ENCODE data around the gene OR10C1.

The OR10C1 gene

GRCh38 chr6:29424575-29424974 is 14.5 kb upstream of the OR10C1 start:
- CTCF ChIA-PET: interaction anchor here (0.5 to 1.0 kb wide), 4 partner anchors 10 to 165 kb away, joined by 3 to 5 read pairs (median 3); partner anchors contain the start of gene OR12D1
- H3K4me3 ChIP-seq (ENCODE audit: low read depth, low read length): no peak overlapping the region
- TF ChIP-seq ZNF561 (tag by site-specific recombination; IDR thresholded peaks at IDR 0.05; ENCODE audit: borderline replicate concordance) (no peak), ZSCAN23 (tag by site-specific recombination; IDR thresholded peaks at IDR 0.05) (no peak), ZNF114 (tag by site-specific recombination; IDR thresholded peaks at IDR 0.05) (no peak), ZBTB17 (tag by site-specific recombination; IDR thresholded peaks at IDR 0.05) (no peak)
- TF ChIP-seq, protein P1, sequence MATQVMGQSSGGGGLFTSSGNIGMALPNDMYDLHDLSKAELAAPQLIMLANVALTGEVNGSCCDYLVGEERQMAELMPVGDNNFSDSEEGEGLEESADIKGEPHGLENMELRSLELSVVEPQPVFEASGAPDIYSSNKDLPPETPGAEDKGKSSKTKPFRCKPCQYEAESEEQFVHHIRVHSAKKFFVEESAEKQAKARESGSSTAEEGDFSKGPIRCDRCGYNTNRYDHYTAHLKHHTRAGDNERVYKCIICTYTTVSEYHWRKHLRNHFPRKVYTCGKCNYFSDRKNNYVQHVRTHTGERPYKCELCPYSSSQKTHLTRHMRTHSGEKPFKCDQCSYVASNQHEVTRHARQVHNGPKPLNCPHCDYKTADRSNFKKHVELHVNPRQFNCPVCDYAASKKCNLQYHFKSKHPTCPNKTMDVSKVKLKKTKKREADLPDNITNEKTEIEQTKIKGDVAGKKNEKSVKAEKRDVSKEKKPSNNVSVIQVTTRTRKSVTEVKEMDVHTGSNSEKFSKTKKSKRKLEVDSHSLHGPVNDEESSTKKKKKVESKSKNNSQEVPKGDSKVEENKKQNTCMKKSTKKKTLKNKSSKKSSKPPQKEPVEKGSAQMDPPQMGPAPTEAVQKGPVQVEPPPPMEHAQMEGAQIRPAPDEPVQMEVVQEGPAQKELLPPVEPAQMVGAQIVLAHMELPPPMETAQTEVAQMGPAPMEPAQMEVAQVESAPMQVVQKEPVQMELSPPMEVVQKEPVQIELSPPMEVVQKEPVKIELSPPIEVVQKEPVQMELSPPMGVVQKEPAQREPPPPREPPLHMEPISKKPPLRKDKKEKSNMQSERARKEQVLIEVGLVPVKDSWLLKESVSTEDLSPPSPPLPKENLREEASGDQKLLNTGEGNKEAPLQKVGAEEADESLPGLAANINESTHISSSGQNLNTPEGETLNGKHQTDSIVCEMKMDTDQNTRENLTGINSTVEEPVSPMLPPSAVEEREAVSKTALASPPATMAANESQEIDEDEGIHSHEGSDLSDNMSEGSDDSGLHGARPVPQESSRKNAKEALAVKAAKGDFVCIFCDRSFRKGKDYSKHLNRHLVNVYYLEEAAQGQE (tag by site-specific recombination; IDR thresholded peaks at IDR 0.05): no peak

DNA sequence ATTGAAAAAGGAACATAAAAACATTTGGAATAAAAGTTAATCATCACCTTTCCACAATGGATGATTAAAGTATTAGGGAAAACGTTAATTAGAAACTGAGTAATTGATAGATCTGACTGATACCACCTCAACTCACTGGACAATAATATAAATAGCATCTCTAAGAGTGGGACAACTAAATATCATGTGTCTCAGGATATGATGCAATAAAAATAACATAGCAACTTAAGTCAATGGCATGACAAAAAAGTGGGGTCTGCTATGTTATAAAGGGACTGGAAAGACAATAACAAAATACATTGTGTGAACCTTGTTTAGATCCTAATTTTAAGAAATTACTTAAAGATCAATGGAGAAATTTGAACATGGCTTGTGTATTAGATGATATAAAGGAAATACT is 14.0 kb upstream of the OR10C1 start:
- no peaks in the 10 kb centered on the region for H3K9me3 ChIP-seq (ENCODE audit: control insufficient read depth, insufficient read depth, low read depth, low read length)
- H3K4me1 ChIP-seq (ENCODE audit: control insufficient read depth, insufficient read depth, low read length): no peaks in the 10 kb centered on the region
- H3K4me3 ChIP-seq (ENCODE audit: low read depth, low read length): no peak overlapping the region
- CTCF ChIA-PET: interaction anchor here (0.6 to 1.0 kb wide), 4 partner anchors 10 to 588 kb away, joined by 3 read pairs; partner anchors contain the start of gene OR12D1
- POLR2A ChIA-PET: no interaction called here
- H3K36me3 ChIP-seq (ENCODE audit: control insufficient read depth in 2 of 2, insufficient read depth in 1 of 2, low read length in 2 of 2): no peaks in the 10 kb centered on the region
- H3K27ac ChIP-seq (ENCODE audit: extremely low read depth, low read depth, low read length): no peak overlapping the region
- TF ChIP-seq SP3 (tag by site-specific recombination; IDR thresholded peaks at IDR 0.05) (no peak), ZNF416 (tag by site-specific recombination; IDR thresholded peaks at IDR 0.05) (no peak), PRDM1 (tag by site-specific recombination; IDR thresholded peaks at IDR 0.05) (no peak)

More at GRCh38 chr6:29424575-29424974, 14.5 kb upstream of the OR10C1 start:
- Histone ChIP-seq H3K9me3 (ENCODE audit: control insufficient read depth, insufficient read depth, low read depth, low read length) (no peaks in the 10 kb centered on the region), H3K36me3 (ENCODE audit: control insufficient read depth in 2 of 2, insufficient read depth in 1 of 2, low read length in 2 of 2) (no peaks in the 10 kb centered on the region), H3K27ac (ENCODE audit: extremely low read depth, low read depth, low read length) (no peak overlapping the region), H3K4me1 (ENCODE audit: control insufficient read depth, insufficient read depth, low read length) (no peaks in the 10 kb centered on the region)
- POLR2A ChIA-PET: no interaction called here

- H3K4me1 ChIP-seq (ENCODE audit: control insufficient read depth, insufficient read depth, low read length): no peaks in the 10 kb centered on the region
- H3K4me3 ChIP-seq (ENCODE audit: low read depth, low read length): no peak overlapping the region
- no peak overlapping the region for H3K27ac ChIP-seq (ENCODE audit: extremely low read depth, low read depth, low read length)
- ChIA-PET CTCF (interaction anchor here (0.5 to 1.2 kb wide), 2 partner anchors 26 to 80 kb away, joined by 3 to 4 read pairs; no protein-coding TSS in a partner anchor), POLR2A (no interaction called here)
- no peaks in the 10 kb centered on the region for H3K9me3 ChIP-seq (ENCODE audit: control insufficient read depth, insufficient read depth, low read depth, low read length)
- H3K36me3 ChIP-seq (ENCODE audit: control insufficient read depth in 2 of 2, insufficient read depth in 1 of 2, low read length in 2 of 2): no peaks in the 10 kb centered on the region
- TF ChIP-seq ZNF670 (tag by site-specific recombination; IDR thresholded peaks at IDR 0.05; ENCODE audit: low read depth) (no peak), REPIN1 (tag by site-specific recombination; IDR thresholded peaks at IDR 0.05; ENCODE audit: low read depth) (no peak), CTCF (tag by site-specific recombination; IDR thresholded peaks at IDR 0.05) (no peak), KLF16 (tag by site-specific recombination; IDR thresholded peaks at IDR 0.05) (no peak), KLF1 (tag by site-specific recombination; IDR thresholded peaks at IDR 0.05) (no peak), ZNF404 (tag by site-specific recombination; IDR thresholded peaks at IDR 0.05) (no peak), ZNF16 (tag by site-specific recombination; IDR thresholded peaks at IDR 0.05; ENCODE audit: low read depth) (no peak), HOXA7 (CRISPR knock-in tag; IDR thresholded peaks at IDR 0.05; ENCODE audit: borderline replicate concordance) (no peak), ZNF626 (tag by site-specific recombination; IDR thresholded peaks at IDR 0.05) (no peak), ZNF37A (tag by site-specific recombination; IDR thresholded peaks at IDR 0.05) (no peak), ZNF747 (tag by site-specific recombination; IDR thresholded peaks at IDR 0.05) (no peak), ZNF169 (tag by site-specific recombination; IDR thresholded peaks at IDR 0.05) (no peak), ZNF48 (tag by site-specific recombination; IDR thresholded peaks at IDR 0.05) (no peak), ZSCAN16 (tag by site-specific recombination; IDR thresholded peaks at IDR 0.05) (no peak)
- TF ChIP-seq, protein P2, sequence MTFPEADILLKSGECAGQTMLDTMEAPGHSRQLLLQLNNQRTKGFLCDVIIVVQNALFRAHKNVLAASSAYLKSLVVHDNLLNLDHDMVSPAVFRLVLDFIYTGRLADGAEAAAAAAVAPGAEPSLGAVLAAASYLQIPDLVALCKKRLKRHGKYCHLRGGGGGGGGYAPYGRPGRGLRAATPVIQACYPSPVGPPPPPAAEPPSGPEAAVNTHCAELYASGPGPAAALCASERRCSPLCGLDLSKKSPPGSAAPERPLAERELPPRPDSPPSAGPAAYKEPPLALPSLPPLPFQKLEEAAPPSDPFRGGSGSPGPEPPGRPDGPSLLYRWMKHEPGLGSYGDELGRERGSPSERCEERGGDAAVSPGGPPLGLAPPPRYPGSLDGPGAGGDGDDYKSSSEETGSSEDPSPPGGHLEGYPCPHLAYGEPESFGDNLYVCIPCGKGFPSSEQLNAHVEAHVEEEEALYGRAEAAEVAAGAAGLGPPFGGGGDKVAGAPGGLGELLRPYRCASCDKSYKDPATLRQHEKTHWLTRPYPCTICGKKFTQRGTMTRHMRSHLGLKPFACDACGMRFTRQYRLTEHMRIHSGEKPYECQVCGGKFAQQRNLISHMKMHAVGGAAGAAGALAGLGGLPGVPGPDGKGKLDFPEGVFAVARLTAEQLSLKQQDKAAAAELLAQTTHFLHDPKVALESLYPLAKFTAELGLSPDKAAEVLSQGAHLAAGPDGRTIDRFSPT (tag by site-specific recombination; IDR thresholded peaks at IDR 0.05): no peak
These were observed 12.5 kb upstream of the OR10C1 start for GRCh38 chr6:29426654-29427053.

Data from HEK293 (cell line).